H1 (cell line): Measurements from ENCODE around the gene CELF4. TPM values are rescaled to one million over a fixed set of nuclear protein-coding genes. Genes with fewer than 3 reads are reported as not detected.

Source experiments
- CTCF ChIA-PET: fragments of 300-600 bp; sonication (Branson Sonifier 250); formaldehyde crosslinking; loops from one replicate; lab custom pipeline; 2021; ENCODE audit not compliant: partially characterized antibody; lab: Charles Lee
- POLR2A ChIA-PET: fragments of 300-600 bp; sonication (Branson Sonifier 250); formaldehyde crosslinking; loops from one replicate; lab custom pipeline; 2021; ENCODE audit warnings: inconsistent platforms; ENCODE audit not compliant: partially characterized antibody; lab: Charles Lee
- DNase-seq, 2 experiments: peaks; one replicate each; pipeline versions ENCODE4 v3.0.0 to v3.0.0-alpha.2; 2010 to 2022; ENCODE audit warnings: low spot score in 2 of 2, low read depth in 1 of 2, mixed read lengths in 1 of 2
- FAIRE-seq: peaks from 2 replicates; lab custom pipeline; 2011; peaks lifted over from hg19 to GRCh38; lab: Jason Lieb, UNC
- H2AFZ ChIP-seq: 2 replicates; pipeline ENCODE4 v1.8.1; 2012; ENCODE audit warnings: low read length, inconsistent platforms
- H2AK5ac ChIP-seq: 2 replicates; pipeline ENCODE4 v1.6.1; 2013; ENCODE audit warnings: low read depth, low read length
- H2BK120ac ChIP-seq: replicated peaks from 2 replicates; pipeline ENCODE3; 2013; ENCODE audit warnings: low read depth, low read length, inconsistent platforms
- H2BK12ac ChIP-seq: 2 replicates; pipeline ENCODE4 v1.6.1; 2013; ENCODE audit warnings: low read depth, low read length
- H2BK15ac ChIP-seq: 2 replicates; pipeline ENCODE4 v1.6.1; 2013; ENCODE audit warnings: low read length
- H2BK20ac ChIP-seq: 2 replicates; pipeline ENCODE4 v1.6.1; 2013; ENCODE audit warnings: low read length
- H2BK5ac ChIP-seq: 2 replicates; pipeline ENCODE4 v1.6.1; 2013; ENCODE audit warnings: low read depth, low read length
- H3K14ac ChIP-seq: 2 replicates; pipeline ENCODE4 v1.6.1; 2013; ENCODE audit warnings: inconsistent platforms; ENCODE audit not compliant: insufficient read length
- H3K18ac ChIP-seq: 2 replicates; pipeline ENCODE4 v1.6.1; 2013; ENCODE audit warnings: low read length; ENCODE audit errors: extremely low read depth
- H3K23ac ChIP-seq: 2 replicates; pipeline ENCODE4 v1.6.1; 2013; ENCODE audit warnings: inconsistent platforms; ENCODE audit not compliant: insufficient read length
- H3K23me2 ChIP-seq: 2 replicates; pipeline ENCODE4 v1.6.1; 2013; ENCODE audit warnings: low read depth, low read length
- H3K27ac ChIP-seq: 2 replicates; pipeline ENCODE4 v1.6.1; 2011; ENCODE audit warnings: low read depth, low read length, inconsistent platforms
- H3K27me3 ChIP-seq, 4 experiments: replicated peaks in 1 of 4; 1 replicate in 1 of 4; 2 replicates in 3 of 4; pipeline versions ENCODE4 v1.6.1 to v1.8.1; 2011 to 2013; ENCODE audit warnings: low read length in 3 of 4, mild to moderate bottlenecking in 3 of 4, inconsistent platforms in 2 of 4, mixed read lengths in 2 of 4, moderate library complexity in 1 of 4; ENCODE audit not compliant: control insufficient read depth in 3 of 4, insufficient read depth in 3 of 4; ENCODE audit errors: extremely low read depth in 1 of 4
- H3K36me3 ChIP-seq, 4 experiments: 2 replicates each; pipeline versions ENCODE4 v1.6.1 to v1.8.1; 2011 to 2013; ENCODE audit warnings: mild to moderate bottlenecking in 4 of 4, low read length in 3 of 4, moderate library complexity in 2 of 4, control low read depth in 1 of 4, inconsistent platforms in 1 of 4; ENCODE audit not compliant: insufficient read depth in 4 of 4, control insufficient read depth in 2 of 4
- H3K4ac ChIP-seq: replicated peaks from 2 replicates; pipeline ENCODE3; 2013; ENCODE audit warnings: low read length, low read depth, mixed read lengths, inconsistent platforms; ENCODE audit not compliant: insufficient read length
- H3K4me1 ChIP-seq, 4 experiments: replicated peaks in 1 of 4; 1 replicate in 1 of 4; 2 replicates in 3 of 4; pipeline versions ENCODE4 v1.6.1 to v1.8.1; 2011 to 2013; ENCODE audit warnings: low read length in 3 of 4, inconsistent platforms in 2 of 4, mixed read lengths in 1 of 4; ENCODE audit not compliant: insufficient read depth in 4 of 4, control insufficient read depth in 3 of 4
- H3K4me2 ChIP-seq, 2 experiments: 2 replicates each; pipeline versions ENCODE4 v1.6.1 to v1.8.1; 2011 to 2013; ENCODE audit warnings: low read depth in 2 of 2, low read length in 2 of 2, control low read depth in 1 of 2, inconsistent platforms in 1 of 2, mild to moderate bottlenecking in 1 of 2; ENCODE audit not compliant: insufficient read depth in 1 of 2
- H3K4me3 ChIP-seq, 4 experiments: fragments of 200-600, 300-600 bp in 1 of 4; sonication (generic), shearing (Covaris generic), sonication (Bioruptor Twin) in 1 of 4; 2 replicates each; pipeline versions ENCODE4 v1.5.1 to v1.8.1; 2011 to 2016; ENCODE audit warnings: low read length in 4 of 4, low read depth in 3 of 4, control low read depth in 2 of 4, inconsistent platforms in 2 of 4, mild to moderate bottlenecking in 2 of 4, mixed read lengths in 1 of 4, moderate library complexity in 1 of 4; ENCODE audit not compliant: insufficient read depth in 2 of 4; ENCODE audit errors: extremely low read depth in 1 of 4
- H3K56ac ChIP-seq: replicated peaks from 2 replicates; pipeline ENCODE3; 2013; ENCODE audit warnings: low read depth, mild to moderate bottlenecking, mixed read lengths, low read length, inconsistent platforms; ENCODE audit not compliant: insufficient read length
- H3K79me1 ChIP-seq: 2 replicates; pipeline ENCODE4 v1.6.1; 2013; ENCODE audit warnings: low read depth, low read length, control low read depth
- H3K79me2 ChIP-seq, 2 experiments: 2 replicates each; pipeline versions ENCODE4 v1.6.1 to v1.8.1; 2012 to 2013; ENCODE audit warnings: low read length in 2 of 2, mild to moderate bottlenecking in 2 of 2, inconsistent platforms in 1 of 2; ENCODE audit not compliant: insufficient read depth in 2 of 2, control insufficient read depth in 1 of 2
- H3K9ac ChIP-seq, 4 experiments: replicated peaks in 1 of 4; 1 replicate in 1 of 4; 2 replicates in 3 of 4; pipeline versions ENCODE4 v1.6.1 to v1.8.1; 2011 to 2013; ENCODE audit warnings: low read depth in 3 of 4, low read length in 3 of 4, control low read depth in 2 of 4, mild to moderate bottlenecking in 2 of 4, moderate library complexity in 2 of 4, inconsistent platforms in 1 of 4; ENCODE audit errors: extremely low read depth in 1 of 4
- H3K9me3 ChIP-seq, 2 experiments: 2 replicates each; pipeline versions ENCODE4 v1.6.1 to v1.8.1; 2012 to 2013; ENCODE audit warnings: mild to moderate bottlenecking in 2 of 2, moderate library complexity in 2 of 2, control low read depth in 1 of 2, inconsistent platforms in 1 of 2, low read depth in 1 of 2, low read length in 1 of 2, mixed read lengths in 1 of 2; ENCODE audit not compliant: insufficient read depth in 2 of 2
- H4K20me1 ChIP-seq, 2 experiments: replicated peaks in 1 of 2; 2 replicates each; pipeline versions ENCODE3 to v1.8.1; 2011 to 2013; ENCODE audit warnings: inconsistent platforms in 2 of 2, low read length in 2 of 2, mild to moderate bottlenecking in 1 of 2; ENCODE audit not compliant: insufficient read depth in 2 of 2, control insufficient read depth in 1 of 2
- H4K5ac ChIP-seq: 2 replicates; pipeline ENCODE4 v1.6.1; 2013; ENCODE audit warnings: low read length, low read depth, mixed read lengths, inconsistent platforms; ENCODE audit not compliant: insufficient read length
- H4K8ac ChIP-seq: 2 replicates; pipeline ENCODE4 v1.8.0; 2013; ENCODE audit warnings: mild to moderate bottlenecking, moderate library complexity, low read length, inconsistent platforms; ENCODE audit not compliant: insufficient read depth; ENCODE audit errors: extremely low read depth
- H4K91ac ChIP-seq: replicated peaks from 2 replicates; pipeline ENCODE3; 2013; ENCODE audit warnings: low read length, mixed read lengths, inconsistent platforms; ENCODE audit not compliant: insufficient read length
- ASH2L ChIP-seq: fragments of 200-600, 300-600 bp; sonication (generic); IDR thresholded peaks from one replicate; pipeline ENCODE4 v1.7.1; 2017; ENCODE audit warnings: low read length
- ATF3 ChIP-seq: IDR thresholded peaks from 2 replicates; pipeline ENCODE4 v1.6.1; 2011; ENCODE audit warnings: low read depth, mild to moderate bottlenecking, low read length; ENCODE audit not compliant: insufficient read depth
- CHD1 ChIP-seq: IDR thresholded peaks from 2 replicates; pipeline ENCODE4 v1.6.1; 2012; ENCODE audit warnings: low read depth, low read length, improper control_type of control experiment
- CTCF ChIP-seq, 3 experiments: IDR thresholded peaks; 1 replicate in 2 of 3; 2 replicates in 1 of 3; pipeline versions ENCODE4 v1.5.1 to v1.6.1; 2011; ENCODE audit warnings: low read length in 3 of 3, mild to moderate bottlenecking in 3 of 3, inconsistent platforms in 2 of 3, low read depth in 1 of 3, moderate library complexity in 1 of 3; ENCODE audit not compliant: insufficient read depth in 1 of 3; ENCODE audit errors: control extremely low read depth in 1 of 3
- EGR1 ChIP-seq: IDR thresholded peaks from 2 replicates; pipeline ENCODE4 v1.6.1; 2011; ENCODE audit warnings: low read depth, low read length, borderline replicate concordance
- EP300 ChIP-seq, 2 experiments: IDR thresholded peaks; 1 replicate in 1 of 2; 2 replicates in 1 of 2; pipeline ENCODE4 v1.6.1; 2011 to 2012; ENCODE audit warnings: low read depth in 2 of 2, low read length in 2 of 2, mild to moderate bottlenecking in 2 of 2, borderline replicate concordance in 1 of 2, inconsistent platforms in 1 of 2, moderate library complexity in 1 of 2
- JUN ChIP-seq: IDR thresholded peaks from 2 replicates; pipeline ENCODE4 v1.6.1; 2011; ENCODE audit warnings: low read depth, mild to moderate bottlenecking, improper control_type of control experiment, low read length
- KDM1A ChIP-seq: fragments of 200-600, 300-600 bp; sonication (generic); IDR thresholded peaks from 2 replicates; pipeline ENCODE4 v1.7.1; 2016; ENCODE audit warnings: mild to moderate bottlenecking, low read length, borderline replicate concordance
- PHF8 ChIP-seq: fragments of 200-600 bp; sonication (generic); conservative IDR thresholded peaks from 2 replicates; pipeline ENCODE4 v1.7.1; 2012; ENCODE audit warnings: low read depth, mild to moderate bottlenecking, inconsistent platforms, low read length, moderate library complexity
- TAF1 ChIP-seq: IDR thresholded peaks from 2 replicates; pipeline ENCODE4 v1.6.1; 2011; ENCODE audit warnings: mild to moderate bottlenecking, low read depth, low read length
- ZNF274 ChIP-seq: IDR thresholded peaks from 2 replicates; pipeline ENCODE4 v1.7.0; 2012; ENCODE audit warnings: low read length, borderline replicate concordance; ENCODE audit errors: extremely low read depth
- WGBS, 2 experiments: shearing (Covaris generic) in 1 of 2; methylation state at CpG; one replicate each; pipeline versions ENCODE4 v1.1.6 to v1.1.7; 2013 to 2015; ENCODE audit warnings: low lambda C conversion rate in 2 of 2, mixed read lengths in 2 of 2, inconsistent platforms in 1 of 2, low coverage in 1 of 2, missing lambda C conversion rate in 1 of 2; ENCODE audit not compliant: insufficient replicate concordance in 2 of 2, insufficient coverage in 1 of 2, insufficient read length in 1 of 2; ENCODE audit errors: extremely low coverage in 1 of 2, missing lambda C conversion rate in 1 of 2; 5-methylcytosine and 5-hydroxymethylcytosine counted together
- polyA plus RNA-seq, 7 experiments: library from polyadenylated mRNA; depleted of rRNA in 3 of 7; stranded (reverse) in 5 of 7; unstranded in 2 of 7; fragments of >200 nt in 5 of 7; fragments of 200-250 nt in 2 of 7; gene quantifications; 1 replicate in 5 of 7; 2 replicates in 1 of 7; 4 replicates in 1 of 7; pipeline versions ENCODE4 v1.2.1 to v1.2.3, GENCODE V29; 2011 to 2013; ENCODE audit warnings: missing spikeins in 2 of 7, mixed read lengths in 2 of 7
- total RNA-seq: library from RNA; stranded (reverse); fragmentation: NEBNext Ultra II Directional; extraction: Animal tissue kit (Norgen Biotek cat#: 25700); gene quantifications from 2 replicates; pipeline ENCODE4 v1.2.1, GENCODE V29; 2021

Gene CELF4
- total and polyA plus RNA-seq, 2 of the 8 experiments (the other 6 are each of a cell fraction or from before 2014, with no cell fraction given) = 1.6 to 3.4 TPM

GRCh38 chr18:37251679-37252078, 313.9 kb downstream of the CELF4 start:
- Histone ChIP-seq H3K4me2 (no peak overlapping the region), H2AK5ac (no peak overlapping the region), H3K4me1 (peaks cover 1 to 17% (median 10%) of the 10 kb centered on the region in 4 experiments), H3K18ac (no peak overlapping the region), H3K79me1 (no peaks in the 10 kb centered on the region; the same call in 1 of the 2 replicates), H4K8ac (no peak overlapping the region), H3K23me2 (peaks cover 7% of the 10 kb centered on the region; the same call in 1 of the 2 replicates), H2BK15ac (no peak overlapping the region), H2AFZ (no peak overlapping the region), H3K27me3 (peaks cover 5 to 31% (median 22%) of the 10 kb centered on the region in 4 experiments), H3K56ac (no peak overlapping the region), H2BK5ac (no peak overlapping the region), H2BK20ac (no peak overlapping the region), H4K20me1 (peaks cover 0 to 6% of the 10 kb centered on the region in 2 experiments), H2BK120ac (no peak overlapping the region), H3K36me3 (no peaks in the 10 kb centered on the region), H4K5ac (no peak overlapping the region), H4K91ac (no peak overlapping the region), H3K4ac (no peak overlapping the region), H3K79me2 (no peaks in the 10 kb centered on the region), H3K9ac (no peak overlapping the region), H3K23ac (no peak overlapping the region), H3K4me3 (no peak overlapping the region), H3K27ac (no peak overlapping the region), H2BK12ac (no peak overlapping the region), H3K14ac (no peak overlapping the region), H3K9me3 (no peaks in the 10 kb centered on the region)
- DNase-seq = no peak
- FAIRE-seq = no peak
- 89% methylated on average over 3 of the region's 3 CpGs; no CpG with 5 or more reads in 1 of the 2 experiments for WGBS, 2 experiments
- POLR2A ChIA-PET = interaction anchor here (1.5 kb wide), 1 partner anchor 75 kb away, joined by 4 read pairs; no protein-coding TSS in a partner anchor
- CTCF ChIA-PET = interaction anchor here (0.8 to 4.7 kb wide), 9 partner anchors 9 to 309 kb away, joined by 3 to 36 read pairs (median 3); no protein-coding TSS in a partner anchor
- TF ChIP-seq ZNF274 = no peak
- no peak for TF ChIP-seq ATF3
- TF ChIP-seq KDM1A = no peak
- no peak for TF ChIP-seq TAF1
- TF ChIP-seq CHD1 = no peak
- TF ChIP-seq CTCF (IDR thresholded peaks at IDR 0.05; ENCODE audit: control extremely low read depth in 1 of 3, insufficient read depth in 1 of 3, low read depth in 1 of 3, low read length in 3 of 3) = no peak
- TF ChIP-seq EGR1 = no peak
- TF ChIP-seq PHF8 = no peak
- no peak for TF ChIP-seq ASH2L
- no peak for TF ChIP-seq EP300 (IDR thresholded peaks at IDR 0.05; ENCODE audit: borderline replicate concordance in 1 of 2, low read depth in 2 of 2, low read length in 2 of 2)
- no peak for TF ChIP-seq JUN
